NCI-H526 treated with DMSO at 0.1 percent for 48 hours (cell line): ENCODE results near the gene DCAF7.

ENCODE experiments used
- DNase-seq: peaks from one replicate; lab custom pipeline; 2025; lab: John Stamatoyannopoulos, UW

DCAF7 gene

GRCh38 chr17:63549946-63550816 lies at the start of gene DCAF7:
Gene DCAF7, plus strand, starts transcription at chr17:63550477. Its CDS starts 201 bp downstream, at chr17:63550678.
- DNase-seq: peak; percentile 99

GRCh38 chr17:63500543-63501390 lies 49.5 kb upstream of the DCAF7 start:
- DNase-seq: no peak

- DNase-seq: no peak
Measured at GRCh38 chr17:63503341-63503705, 47.0 kb upstream of the DCAF7 start.

GRCh38 chr17:63504261-63504660 lies 46.0 kb upstream of the DCAF7 start:
- no peak for DNase-seq

- no peak for DNase-seq
Measured at GRCh38 chr17:63505341-63505740, 44.9 kb upstream of the DCAF7 start.

- no peak for DNase-seq
Measured at GRCh38 chr17:63506627-63507026, 43.6 kb upstream of the DCAF7 start.

- DNase-seq: no peak
Measured at GRCh38 chr17:63511331-63511730, 38.9 kb upstream of the DCAF7 start.

GRCh38 chr17:63512388-63512787 lies 37.9 kb upstream of the DCAF7 start:
- no peak for DNase-seq

- DNase-seq: no peak
Measured at GRCh38 chr17:63512896-63513644, 37.2 kb upstream of the DCAF7 start.

- no peak for DNase-seq
Measured at GRCh38 chr17:63514477-63514876, 35.8 kb upstream of the DCAF7 start.

GRCh38 chr17:63514974-63515373 lies 35.3 kb upstream of the DCAF7 start:
- no peak for DNase-seq

GRCh38 chr17:63515426-63515825 lies 34.9 kb upstream of the DCAF7 start:
- no peak for DNase-seq

- no peak for DNase-seq
Measured at GRCh38 chr17:63516910-63517824, 33.1 kb upstream of the DCAF7 start.

GRCh38 chr17:63517825-63518534 lies 32.3 kb upstream of the DCAF7 start:
- no peak for DNase-seq

GRCh38 chr17:63519116-63519881 lies 31.0 kb upstream of the DCAF7 start:
- no peak for DNase-seq

GRCh38 chr17:63519972-63520882 lies 30.1 kb upstream of the DCAF7 start:
- DNase-seq: peak; percentile 82

GRCh38 chr17:63523253-63523855 lies 26.9 kb upstream of the DCAF7 start, which contains the start of gene KCNH6:
Gene KCNH6, plus strand, starts transcription at chr17:63523358. Its CDS starts 56 bp downstream, at chr17:63523414.
- DNase-seq: no peak

- DNase-seq: no peak
Measured at GRCh38 chr17:63524051-63524450, 26.2 kb upstream of the DCAF7 start.
